K562 (cell line): Measurements from ENCODE around the gene PSMG3. TPM values are rescaled to one million over a fixed set of nuclear protein-coding genes. Genes with fewer than 3 reads are reported as not detected.
A peak's percentile ranks its signal among the peaks of the same experiment; 100 is the strongest.

Experiments
- ATAC-seq: fragments of 200-7000 bp; cut with Tn5 transposase; 3 replicates; pipeline ENCODE4 v1.9.1; 2020; ENCODE audit warnings: moderate library complexity
- BruUV-seq: library from RNA; stranded (reverse); fragments of 400-500 nt; replicated peaks from 2 replicates; lab custom pipeline; 2021; lab: Mats Ljungman, UMichigan
- CTCF ChIA-PET: fragments of 300-600 bp; formaldehyde crosslinking; extraction: SDS; loops from one replicate; lab custom pipeline; 2021; ENCODE audit warnings: low intra/inter-chr PET ratio; lab: Yijun Ruan, JAX
- POLR2A ChIA-PET: fragments of 300-600, 350-650 bp; sonication (Branson Sonifier 250); formaldehyde crosslinking; extraction: SDS; loops from one replicate; lab custom pipeline; 2021; ENCODE audit warnings: antibody characterized with exemption, inconsistent platforms; lab: Yijun Ruan, JAX
- DNase-seq, 4 experiments: peaks; one replicate each; pipeline versions ENCODE4 v3.0.0 to v3.0.0-alpha.2; 2011 to 2018; ENCODE audit warnings: low spot score in 3 of 4, mixed read lengths in 3 of 4; ENCODE audit errors: extremely low read depth in 1 of 4
- FAIRE-seq: peaks from 2 replicates; lab custom pipeline; 2011; peaks lifted over from hg19 to GRCh38; lab: Jason Lieb, UNC
- H2AFZ ChIP-seq: 2 replicates; pipeline ENCODE4 v1.6.0; 2011; ENCODE audit warnings: low read depth, low read length, control low read depth, inconsistent platforms
- H3K27ac ChIP-seq: fragments of 200-600 bp; 3 replicates; pipeline ENCODE4 v1.8.0; 2011; ENCODE audit warnings: low read depth, mild to moderate bottlenecking, control low read depth, inconsistent platforms, low read length, moderate library complexity, mixed read lengths; ENCODE audit errors: extremely low read depth
- H3K27me3 ChIP-seq, 2 experiments: fragments of 300-600 bp in 1 of 2; 2 replicates in 1 of 2; 3 replicates in 1 of 2; pipeline versions ENCODE4 v1.6.0 to v1.8.0; 2011; ENCODE audit warnings: inconsistent platforms in 2 of 2, low read length in 2 of 2, mild to moderate bottlenecking in 1 of 2, mixed read lengths in 1 of 2, moderate library complexity in 1 of 2; ENCODE audit not compliant: control insufficient read depth in 2 of 2, insufficient read depth in 2 of 2
- H3K36me3 ChIP-seq: fragments of 300-600 bp; 3 replicates; pipeline ENCODE4 v1.8.0; 2011; ENCODE audit warnings: mild to moderate bottlenecking, low read length, inconsistent platforms; ENCODE audit not compliant: control insufficient read depth, insufficient read depth
- H3K4me1 ChIP-seq, 2 experiments: fragments of 200-600 bp in 1 of 2; replicated peaks in 1 of 2; 2 replicates in 1 of 2; 3 replicates in 1 of 2; pipeline versions ENCODE4 v1.5.1 to v1.8.0; 2011; ENCODE audit warnings: inconsistent platforms in 2 of 2, low read length in 2 of 2, mild to moderate bottlenecking in 1 of 2, mixed read lengths in 1 of 2, moderate library complexity in 1 of 2; ENCODE audit not compliant: control insufficient read depth in 2 of 2, insufficient read depth in 2 of 2
- H3K4me2 ChIP-seq: 2 replicates; pipeline ENCODE4 v1.6.1; 2011; ENCODE audit warnings: low read length, control low read depth, inconsistent platforms, mixed read lengths; ENCODE audit not compliant: insufficient read depth
- H3K4me3 ChIP-seq: fragments of 200-600 bp; sonication (generic), shearing (Covaris generic); 2 replicates; pipeline ENCODE4 v1.5.1; 2016; ENCODE audit warnings: control low read depth, inconsistent platforms
- H3K79me2 ChIP-seq: fragments of 200-600 bp; 3 replicates; pipeline ENCODE4 v1.8.0; 2011; ENCODE audit warnings: low read length, inconsistent platforms; ENCODE audit not compliant: control insufficient read depth, insufficient read depth
- H3K9ac ChIP-seq, 2 experiments: 2 replicates each; pipeline versions ENCODE4 v1.6.0 to v1.6.1; 2011; ENCODE audit warnings: low read depth in 2 of 2, low read length in 2 of 2, control low read depth in 1 of 2, inconsistent platforms in 1 of 2, mild to moderate bottlenecking in 1 of 2, mixed read lengths in 1 of 2; ENCODE audit not compliant: insufficient read depth in 1 of 2
- H3K9me1 ChIP-seq: one replicate; pipeline ENCODE4 v1.6.0; 2011; ENCODE audit warnings: inconsistent platforms, mild to moderate bottlenecking, low read length, moderate library complexity; ENCODE audit not compliant: control insufficient read depth, insufficient read depth
- H3K9me3 ChIP-seq: replicated peaks from 2 replicates; pipeline ENCODE4 v1.5.1; 2011; ENCODE audit warnings: low read depth, low read length, inconsistent platforms; ENCODE audit not compliant: control insufficient read depth, insufficient read depth
- H4K20me1 ChIP-seq: replicated peaks from 2 replicates; pipeline ENCODE4 v1.6.1; 2011; ENCODE audit warnings: low read length, inconsistent platforms, mixed read lengths; ENCODE audit not compliant: control insufficient read depth, insufficient read depth
- AFF1 ChIP-seq, 2 experiments: fragments of 450-650 bp; IDR thresholded peaks; 2 replicates each; pipeline ENCODE4 v1.6.1; 2018; ENCODE audit warnings: mild to moderate bottlenecking in 2 of 2, low read depth in 1 of 2; ENCODE audit not compliant: partially characterized antibody in 2 of 2
- ATF3 ChIP-seq, 2 experiments: fragments of 450-650 bp in 1 of 2; sonication (generic) in 1 of 2; formaldehyde crosslinking in 1 of 2; IDR thresholded peaks in 1 of 2; conservative IDR thresholded peaks in 1 of 2; 2 replicates each; pipeline versions ENCODE4 v1.6.1 to v1.8.1; 2016 to 2023; ENCODE audit warnings: mild to moderate bottlenecking in 2 of 2, moderate library complexity in 2 of 2, inconsistent platforms in 1 of 2, missing genetic modification reagents in 1 of 2
- JUND ChIP-seq, 2 experiments: IDR thresholded peaks; 2 replicates in 1 of 2; 3 replicates in 1 of 2; pipeline ENCODE4 v1.6.1; 2011; ENCODE audit warnings: borderline replicate concordance in 2 of 2, low read depth in 2 of 2, low read length in 2 of 2, improper control_type of control experiment in 1 of 2, missing biosample characterization in 1 of 2, missing genetic modification characterization in 1 of 2, missing genetic modification reagents in 1 of 2
- MAFG ChIP-seq: fragments of 450-650 bp; conservative IDR thresholded peaks from 2 replicates; pipeline ENCODE4 v1.6.1; 2016; ENCODE audit warnings: missing genetic modification characterization, missing compliant biosample characterization
- MCM7 ChIP-seq, 2 experiments: fragments of 450-650 bp; IDR thresholded peaks; 2 replicates each; pipeline ENCODE4 v1.6.1; 2016 to 2018
- NFE2L1 ChIP-seq: fragments of 450-650 bp; IDR thresholded peaks from 2 replicates; pipeline ENCODE4 v1.6.1; 2016; ENCODE audit warnings: missing genetic modification characterization, low read depth, mild to moderate bottlenecking, missing compliant biosample characterization, moderate library complexity, borderline replicate concordance
- SIN3A ChIP-seq, 2 experiments: fragments of 150-350 bp in 1 of 2; IDR thresholded peaks; 2 replicates each; pipeline ENCODE4 v1.6.1; 2011 to 2016; ENCODE audit warnings: borderline replicate concordance in 2 of 2, low read depth in 2 of 2, low read length in 2 of 2, mild to moderate bottlenecking in 2 of 2, moderate library complexity in 2 of 2; ENCODE audit not compliant: control insufficient read depth in 1 of 2
- USF2 ChIP-seq: sonication (generic); formaldehyde crosslinking; IDR thresholded peaks from 2 replicates; pipeline ENCODE4 v1.5.0; 2020; ENCODE audit warnings: missing genetic modification reagents
- VEZF1 ChIP-seq: fragments of 200-800 bp; sonication (Bioruptor generic); IDR thresholded peaks from 2 replicates; pipeline ENCODE4 v1.6.1; 2017; ENCODE audit warnings: missing genetic modification characterization, missing compliant biosample characterization
- ZFX ChIP-seq: sonication (generic); formaldehyde crosslinking; IDR thresholded peaks from 2 replicates; pipeline ENCODE4 v1.8.0; 2022; ENCODE audit warnings: mild to moderate bottlenecking, missing genetic modification reagents, moderate library complexity
- WGBS: fragments of 100-300 bp; shearing (Covaris generic); methylation state at CpG from one replicate; pipeline ENCODE4 v1.1.6; 2016; ENCODE audit warnings: low coverage, mixed read lengths; ENCODE audit not compliant: insufficient coverage; ENCODE audit errors: missing lambda C conversion rate; 5-methylcytosine and 5-hydroxymethylcytosine counted together
- in situ Hi-C: fragments of 300-500 bp; cut with MboI; formaldehyde crosslinking; loops from 4 replicates; pipeline ENCODE4 v1.15.0; 2018; ENCODE audit warnings: inconsistent platforms, mixed read lengths
- intact Hi-C: fragments of 100-400 bp; cut with micrococcal nuclease; formaldehyde crosslinking; loops from 2 replicates; pipeline ENCODE4 v1.14.2; 2022
- polyA plus RNA-seq, 8 experiments: library from polyadenylated mRNA; depleted of rRNA in 4 of 8; stranded (reverse) in 5 of 8; unstranded in 3 of 8; fragments of >200 nt; fragmentation: Nextera tagmentation in 2 of 8; fragmentation: Illumina TruSeq in 1 of 8; extraction: Ambion mirVana in 2 of 8; extraction: Trizol in 1 of 8; gene quantifications; 2 replicates each; pipeline versions ENCODE4 v1.2.1 to v1.2.3, GENCODE V29; 2011 to 2014; ENCODE audit warnings: inconsistent platforms in 1 of 8, missing spikeins in 1 of 8
- total RNA-seq, 7 experiments: library from RNA; depleted of rRNA in 6 of 7; stranded (reverse); fragments of >200 nt in 6 of 7; fragmentation: Illumina TruSeq in 2 of 7; extraction: Trizol in 2 of 7; gene quantifications; 2 replicates each; pipeline versions ENCODE4 v1.2.1 to v1.2.3, GENCODE V29; 2011 to 2021; ENCODE audit warnings: low replicate concordance in 1 of 7

Gene PSMG3
- total and polyA plus RNA-seq, 9 of the 15 experiments (the other 6 are each of a cell fraction or from before 2014, with no cell fraction given) = 34.8 to 122 (median 80.1) TPM

GRCh38 chr7:1567049-1567771, 2.6 kb downstream of the PSMG3 start:
- 41% methylated on average over 23 of the region's 26 CpGs for WGBS
- Histone ChIP-seq H3K27me3 (no peaks in the 10 kb centered on the region), H3K4me2 (peak overlapping the region; percentile 56), H3K79me2 (peaks cover 44% of the 10 kb centered on the region), H3K9ac (peak overlapping the region; percentile 39 to 89), H3K9me1 (no peaks in the 10 kb centered on the region), H3K36me3 (peaks cover 30% of the 10 kb centered on the region; the same call in 2 of the 3 replicates), H3K27ac (peak overlapping the region; percentile 56), H4K20me1 (no peaks in the 10 kb centered on the region), H3K4me3 (no peak overlapping the region; the same call in 1 of the 2 replicates), H2AFZ (no peak overlapping the region), H3K9me3 (no peaks in the 10 kb centered on the region), H3K4me1 (peaks cover 31 to 71% of the 10 kb centered on the region in 2 experiments; a peak in 4 of 5 replicates)
- POLR2A ChIA-PET = interaction anchor here (0.6 to 0.7 kb wide), 2 partner anchors 15 to 787 kb away, joined by 3 read pairs; partner anchors contain the start of gene EIF3B
- CTCF ChIA-PET = no interaction called here
- no TSS peak for BruUV-seq
- DNase-seq (peak; percentile 51 to 58 (median 54)), FAIRE-seq (peak; percentile 84), ATAC-seq (no peak)
- in situ Hi-C loops = no loop called here
- intact Hi-C loops = no loop called here
- 0 out of 2 replicates have a peak, but pooled peaks have one; percentile 23 for TF ChIP-seq USF2 (CRISPR knock-in tag)
- TF ChIP-seq SIN3A (IDR thresholded peaks at IDR 0.05; ENCODE audit: borderline replicate concordance in 2 of 2, control insufficient read depth in 1 of 2, low read depth in 2 of 2, low read length in 2 of 2) = no peak
- TF ChIP-seq ZFX (CRISPR knock-in tag) = 0 out of 2 replicates have a peak, but pooled peaks have one; percentile 1
- peak; percentile 70 for TF ChIP-seq VEZF1 (CRISPR knock-in tag)
- TF ChIP-seq NFE2L1 (tag) = 0 out of 2 replicates have a peak, but pooled peaks have one; percentile 16
- peak in 1 of 2 experiments; percentile 46 for TF ChIP-seq AFF1 (IDR thresholded peaks at IDR 0.05; ENCODE audit: low read depth in 1 of 2, partially characterized antibody in 2 of 2)
- peak; percentile 53; the same call in 1 of the 2 replicates for TF ChIP-seq JUND (IDR thresholded peaks at IDR 0.05; ENCODE audit: borderline replicate concordance, low read depth, low read length)
- no peak for TF ChIP-seq JUND (tag; IDR thresholded peaks at IDR 0.05; ENCODE audit: borderline replicate concordance, low read depth, low read length)
- peak; percentile 30; the same call in 1 of the 2 replicates for TF ChIP-seq MAFG (tag)
- TF ChIP-seq MCM7 (IDR thresholded peaks at IDR 0.05) = no peak
- 0 out of 2 replicates have a peak, but pooled peaks have one; percentile 29 for TF ChIP-seq ATF3 (IDR thresholded peaks at IDR 0.05)
- TF ChIP-seq ATF3 (CRISPR knock-in tag; conservative IDR thresholded peaks at IDR 0.05) = no peak
